Activated naive CD8-positive, alpha-beta T cell treated with anti-CD3 and anti-CD28 coated beads for 36 hours (primary cell): ENCODE measurements around the gene OGA. TPM values are rescaled to one million over a fixed set of nuclear protein-coding genes. Genes with fewer than 3 reads are reported as not detected.

Experiments
- DNase-seq: peaks from one replicate; pipeline ENCODE4 v3.0.0; 2021
- H3K27ac Mint-ChIP-seq: one replicate; pipeline ENCODE4 v1.8.0; 2022; ENCODE audit warnings: mild to moderate bottlenecking, moderate library complexity, mixed read lengths
- H3K27me3 Mint-ChIP-seq: one replicate; pipeline ENCODE4 v1.8.0; 2022; ENCODE audit warnings: mild to moderate bottlenecking, mixed read lengths
- H3K36me3 Mint-ChIP-seq: one replicate; pipeline ENCODE4 v1.8.0; 2021; ENCODE audit warnings: mild to moderate bottlenecking, mixed read lengths
- H3K4me1 Mint-ChIP-seq: one replicate; pipeline ENCODE4 v1.8.0; 2021; ENCODE audit warnings: mixed read lengths
- H3K4me3 Mint-ChIP-seq: one replicate; pipeline ENCODE4 v1.8.0; 2022; ENCODE audit warnings: mild to moderate bottlenecking, moderate library complexity, mixed read lengths
- H3K9me3 Mint-ChIP-seq: one replicate; pipeline ENCODE4 v1.8.0; 2022; ENCODE audit warnings: mixed read lengths
- total RNA-seq, 2 experiments: library from RNA; stranded (reverse); gene quantifications; one replicate each; pipeline ENCODE4 v1.2.3, GENCODE V29; 2021

The OGA gene
- total RNA-seq, 2 experiments from 2014 or later: 92.2 to 100 TPM

DNA sequence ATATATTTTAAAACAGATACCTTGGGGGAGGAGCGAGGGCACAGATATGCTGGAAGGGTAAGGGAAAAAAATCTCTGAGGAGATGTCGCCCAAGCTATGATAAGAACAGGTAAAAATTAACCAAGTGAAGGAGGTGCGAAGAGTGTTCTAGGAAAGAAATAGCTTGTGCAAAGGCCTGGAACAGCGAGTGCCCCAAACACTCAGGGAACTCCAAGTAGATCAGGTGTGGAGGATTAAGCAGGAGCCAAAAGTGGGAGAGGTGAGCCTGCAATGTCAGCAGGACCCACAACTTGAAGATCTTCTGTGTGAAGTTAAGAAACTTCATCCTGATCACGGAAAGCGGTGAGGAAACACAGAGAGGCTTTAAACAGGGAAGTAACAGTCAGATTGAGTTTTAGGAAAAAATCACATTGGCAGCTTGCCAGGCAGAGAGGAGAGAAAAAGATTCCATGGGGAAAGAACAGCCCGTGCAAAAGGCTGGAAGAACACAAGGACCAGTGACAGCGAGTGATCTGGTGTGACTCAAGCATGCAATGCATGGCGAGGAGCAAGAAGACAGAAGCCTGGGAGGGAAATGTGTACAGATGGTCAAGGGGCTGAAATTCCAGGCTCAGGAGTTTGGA, 73.1 kb downstream of the OGA start:
- DNase-seq: no peak
- H3K36me3 Mint-ChIP-seq: no peaks in the 10 kb centered on the region
- H3K27me3 Mint-ChIP-seq: peaks cover 9% of the 10 kb centered on the region
- no peaks in the 10 kb centered on the region for H3K9me3 Mint-ChIP-seq
- H3K4me1 Mint-ChIP-seq: no peaks in the 10 kb centered on the region
- no peak overlapping the region for H3K4me3 Mint-ChIP-seq
- H3K27ac Mint-ChIP-seq: no peak overlapping the region

DNA sequence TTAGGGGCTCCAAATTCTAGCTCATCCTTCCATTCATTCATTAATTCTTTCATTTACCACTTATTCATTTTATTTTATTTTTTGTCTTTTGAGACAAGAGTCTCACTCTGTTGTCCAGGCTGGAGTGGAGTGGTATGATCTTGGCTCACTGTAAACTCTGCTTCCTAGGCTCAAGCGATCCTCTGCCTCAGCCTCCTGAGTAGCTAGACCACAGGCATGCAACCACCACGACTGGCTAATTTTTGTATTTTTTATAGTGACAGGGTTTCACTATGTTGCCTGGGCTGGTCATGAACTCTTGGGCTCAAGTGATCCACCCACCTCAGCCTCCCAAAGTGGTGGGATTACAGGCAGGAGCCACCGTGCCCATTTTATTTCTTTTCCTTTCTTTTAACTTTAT, 74.0 kb downstream of the OGA start:
- Mint-ChIP-seq H3K27me3 (peaks cover 13% of the 10 kb centered on the region), H3K9me3 (no peaks in the 10 kb centered on the region), H3K4me3 (no peak overlapping the region), H3K4me1 (no peaks in the 10 kb centered on the region), H3K27ac (no peak overlapping the region), H3K36me3 (no peaks in the 10 kb centered on the region)
- DNase-seq: no peak

GRCh38 chr10:101741938-101742337, 76.3 kb downstream of the OGA start:
- Mint-ChIP-seq H3K27ac (no peak overlapping the region), H3K4me1 (no peaks in the 10 kb centered on the region), H3K27me3 (peaks cover 13% of the 10 kb centered on the region), H3K4me3 (no peak overlapping the region), H3K36me3 (no peaks in the 10 kb centered on the region), H3K9me3 (no peaks in the 10 kb centered on the region)
- DNase-seq: no peak

DNA sequence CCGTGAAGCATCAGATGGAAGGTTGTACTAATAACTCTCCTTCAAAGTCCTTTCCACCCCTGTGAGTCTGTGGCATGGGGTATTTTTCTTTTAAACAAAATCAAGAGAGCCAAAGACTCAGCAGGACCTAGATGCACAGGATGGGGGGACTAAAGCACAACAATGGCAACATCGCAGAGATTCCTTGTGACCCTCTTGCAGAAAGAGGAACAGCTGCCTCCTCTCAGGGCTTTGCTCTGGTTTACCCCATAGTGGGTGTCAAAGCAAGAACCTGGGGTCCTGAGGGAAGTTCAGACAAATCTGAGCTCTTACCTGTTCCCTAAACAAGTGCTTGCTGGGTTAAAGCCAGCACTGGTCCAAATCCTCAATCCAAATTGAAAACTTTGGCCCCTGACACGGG, 81.6 kb downstream of the OGA start:
- H3K36me3 Mint-ChIP-seq: no peaks in the 10 kb centered on the region
- no peak overlapping the region for H3K27ac Mint-ChIP-seq
- DNase-seq: no peak
- no peaks in the 10 kb centered on the region for H3K4me1 Mint-ChIP-seq
- H3K27me3 Mint-ChIP-seq: peaks cover 24% of the 10 kb centered on the region
- H3K4me3 Mint-ChIP-seq: no peak overlapping the region
- H3K9me3 Mint-ChIP-seq: no peaks in the 10 kb centered on the region

Other genes starting within 250 kb of the OGA start
- 10 to 100 TPM; 27.4 to 28.6 TPM for gene POLL, start 230.2 kb downstream of the OGA start, total RNA-seq
- gene DPCD, start 230.1 kb downstream of the OGA start, total RNA-seq: 10 to 100 TPM; 20.4 to 22.9 TPM
- 10 to 100 TPM; 29.5 to 34.0 TPM for gene FBXW4, start 123.3 kb downstream of the OGA start, total RNA-seq
- gene FGF8, start 42.3 kb downstream of the OGA start, total RNA-seq: not detected
- gene NPM3, start 35.0 kb downstream of the OGA start, total RNA-seq: 100 to 1,000 TPM; 255 to 260 TPM
- 1 to 10 TPM; 1.1 to 1.7 TPM for gene KCNIP2, start 25.4 kb upstream of the OGA start, total RNA-seq
- 10 to 100 TPM; 21.5 to 21.9 TPM for gene ARMH3, start 237.7 kb upstream of the OGA start, total RNA-seq
- gene HPS6, start 246.9 kb upstream of the OGA start, total RNA-seq: 10 to 100 TPM; 21.2 to 21.3 TPM